Measurements from ENCODE around the gene PLEKHA3.

PLEKHA3 gene

DNA sequence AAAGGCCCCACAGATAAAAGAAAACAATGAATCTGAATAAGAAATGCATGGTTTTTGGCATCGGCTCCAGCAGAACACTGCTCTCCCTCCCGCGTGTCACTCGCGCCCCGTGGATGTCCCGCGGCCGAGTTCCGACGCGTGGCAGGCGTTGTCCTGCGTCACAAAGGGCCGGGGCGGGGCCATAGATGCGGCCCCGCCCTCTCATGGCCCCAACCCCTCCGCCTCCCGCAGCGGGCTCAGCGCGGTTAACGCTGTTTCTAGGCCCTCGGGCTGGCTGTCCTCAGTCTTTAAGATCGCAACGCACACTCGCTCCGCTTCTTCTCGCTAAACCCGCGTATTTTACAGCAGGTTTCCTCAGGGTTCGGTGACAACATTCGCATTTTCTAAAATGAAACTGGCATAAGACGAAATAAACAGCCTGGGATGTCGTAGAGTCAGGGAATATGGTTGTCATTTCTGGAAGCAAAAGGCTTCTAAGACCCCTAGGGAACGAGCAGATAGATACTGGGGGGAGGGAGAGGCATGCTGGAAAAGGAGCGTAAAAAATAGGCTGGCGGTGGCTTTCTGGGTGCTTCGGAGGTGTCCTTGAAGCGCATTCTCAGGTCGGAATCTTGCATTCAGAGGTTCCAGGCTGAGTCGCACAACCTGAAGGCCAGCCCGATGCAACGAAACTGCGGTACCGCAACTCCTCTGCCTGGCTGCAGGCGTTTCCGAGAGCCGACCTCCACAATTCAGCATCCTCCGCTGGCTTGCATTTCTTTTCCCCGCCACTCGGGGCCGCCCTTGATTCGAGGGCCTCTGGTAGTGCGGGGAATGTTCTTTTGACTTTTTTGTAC is 1.6 kb upstream of the PLEKHA3 start, which contains the start of gene FKBP7:
TSS of gene FKBP7 (minus strand) at position 162 of the 836 bp plus-strand sequence. CDS start at position 61, 101 bp downstream.
- Histone ChIP-seq H3K36me3 (ENCODE audit: insufficient read depth, low read length) (no peaks in the 10 kb centered on the region), H3K79me2 (ENCODE audit: insufficient read depth, low read length) (peaks cover 58% of the 10 kb centered on the region), H3K4me3 (ENCODE audit: low read length, poor library complexity, severe bottlenecking) (peak within 1 kb of the TSS; percentile 90), H3K4me2 (ENCODE audit: low read depth, low read length, poor library complexity, severe bottlenecking) (peak within 1 kb of the TSS; percentile 77), H3F3A (ENCODE audit: low read depth) (peaks cover 9% of the 10 kb centered on the region; the same call in 1 of the 2 replicates), H3K9ac (ENCODE audit: low read depth, low read length, poor library complexity, severe bottlenecking) (peak within 1 kb of the TSS; percentile 93), H3K4me1 (ENCODE audit: insufficient read depth, low read length, poor library complexity, severe bottlenecking) (peaks cover 44% of the 10 kb centered on the region), H3K27me3 (ENCODE audit: insufficient read depth, low read length, poor library complexity, severe bottlenecking) (no peaks in the 10 kb centered on the region), H3K9me3 (ENCODE audit: insufficient read depth, low read depth, low read length) (no peaks in the 10 kb centered on the region), H4K20me1 (ENCODE audit: insufficient read depth, low read length, poor library complexity, severe bottlenecking) (peaks cover 31% of the 10 kb centered on the region), H3K9me2 (replicated peaks; ENCODE audit: low read depth, low read length) (no peaks in the 10 kb centered on the region), H2AFZ (ENCODE audit: low read length) (peak within 1 kb of the TSS; percentile 98)
- TF ChIP-seq EZH2phosphoT487 (IDR thresholded peaks at IDR 0.05; ENCODE audit: borderline replicate concordance): no peak
- TF ChIP-seq, protein P1, sequence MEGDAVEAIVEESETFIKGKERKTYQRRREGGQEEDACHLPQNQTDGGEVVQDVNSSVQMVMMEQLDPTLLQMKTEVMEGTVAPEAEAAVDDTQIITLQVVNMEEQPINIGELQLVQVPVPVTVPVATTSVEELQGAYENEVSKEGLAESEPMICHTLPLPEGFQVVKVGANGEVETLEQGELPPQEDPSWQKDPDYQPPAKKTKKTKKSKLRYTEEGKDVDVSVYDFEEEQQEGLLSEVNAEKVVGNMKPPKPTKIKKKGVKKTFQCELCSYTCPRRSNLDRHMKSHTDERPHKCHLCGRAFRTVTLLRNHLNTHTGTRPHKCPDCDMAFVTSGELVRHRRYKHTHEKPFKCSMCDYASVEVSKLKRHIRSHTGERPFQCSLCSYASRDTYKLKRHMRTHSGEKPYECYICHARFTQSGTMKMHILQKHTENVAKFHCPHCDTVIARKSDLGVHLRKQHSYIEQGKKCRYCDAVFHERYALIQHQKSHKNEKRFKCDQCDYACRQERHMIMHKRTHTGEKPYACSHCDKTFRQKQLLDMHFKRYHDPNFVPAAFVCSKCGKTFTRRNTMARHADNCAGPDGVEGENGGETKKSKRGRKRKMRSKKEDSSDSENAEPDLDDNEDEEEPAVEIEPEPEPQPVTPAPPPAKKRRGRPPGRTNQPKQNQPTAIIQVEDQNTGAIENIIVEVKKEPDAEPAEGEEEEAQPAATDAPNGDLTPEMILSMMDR (conservative IDR thresholded peaks at IDR 0.05; ENCODE audit: low read length): peak; percentile 90

DNA sequence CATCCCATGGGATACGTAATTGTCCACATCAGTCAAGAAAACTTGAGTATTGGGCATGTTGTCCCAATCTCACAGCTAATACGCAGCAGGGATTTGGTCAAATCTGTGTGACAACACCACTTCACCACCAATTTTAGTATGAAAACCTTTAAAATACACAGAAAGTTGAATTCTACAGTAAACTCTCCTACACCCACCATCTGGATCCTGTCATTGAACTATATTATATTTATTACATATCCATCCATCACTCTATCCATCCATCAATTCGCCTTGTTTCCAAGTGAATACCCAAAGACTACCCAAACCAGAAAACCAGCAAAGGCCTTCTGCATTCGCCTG is 1.0 kb upstream of the PLEKHA3 start:
- H3K9me2 ChIP-seq (replicated peaks; ENCODE audit: low read depth, low read length): no peaks in the 10 kb centered on the region
- H3K36me3 ChIP-seq (ENCODE audit: insufficient read depth, low read length): no peaks in the 10 kb centered on the region
- H3K4me2 ChIP-seq (ENCODE audit: low read depth, low read length, poor library complexity, severe bottlenecking): peak overlapping the region; percentile 77
- peaks cover 50% of the 10 kb centered on the region for H3K4me1 ChIP-seq (ENCODE audit: insufficient read depth, low read length, poor library complexity, severe bottlenecking)
- peaks cover 9% of the 10 kb centered on the region; the same call in 1 of the 2 replicates for H3F3A ChIP-seq (ENCODE audit: low read depth)
- TF ChIP-seq, protein P1 (conservative IDR thresholded peaks at IDR 0.05; ENCODE audit: low read length): peak; percentile 25; the same call in 1 of the 2 replicates
- TF ChIP-seq EZH2phosphoT487 (IDR thresholded peaks at IDR 0.05; ENCODE audit: borderline replicate concordance): no peak
- H4K20me1 ChIP-seq (ENCODE audit: insufficient read depth, low read length, poor library complexity, severe bottlenecking): peaks cover 36% of the 10 kb centered on the region
- peak overlapping the region; percentile 90 for H3K4me3 ChIP-seq (ENCODE audit: low read length, poor library complexity, severe bottlenecking)
- no peaks in the 10 kb centered on the region for H3K9me3 ChIP-seq (ENCODE audit: insufficient read depth, low read depth, low read length)
- peak overlapping the region; percentile 90; the same call in 1 of the 2 replicates for H2AFZ ChIP-seq (ENCODE audit: low read length)
- H3K79me2 ChIP-seq (ENCODE audit: insufficient read depth, low read length): peaks cover 61% of the 10 kb centered on the region
- H3K27me3 ChIP-seq (ENCODE audit: insufficient read depth, low read length, poor library complexity, severe bottlenecking): no peaks in the 10 kb centered on the region
- peak overlapping the region; percentile 93 for H3K9ac ChIP-seq (ENCODE audit: low read depth, low read length, poor library complexity, severe bottlenecking)

DNA sequence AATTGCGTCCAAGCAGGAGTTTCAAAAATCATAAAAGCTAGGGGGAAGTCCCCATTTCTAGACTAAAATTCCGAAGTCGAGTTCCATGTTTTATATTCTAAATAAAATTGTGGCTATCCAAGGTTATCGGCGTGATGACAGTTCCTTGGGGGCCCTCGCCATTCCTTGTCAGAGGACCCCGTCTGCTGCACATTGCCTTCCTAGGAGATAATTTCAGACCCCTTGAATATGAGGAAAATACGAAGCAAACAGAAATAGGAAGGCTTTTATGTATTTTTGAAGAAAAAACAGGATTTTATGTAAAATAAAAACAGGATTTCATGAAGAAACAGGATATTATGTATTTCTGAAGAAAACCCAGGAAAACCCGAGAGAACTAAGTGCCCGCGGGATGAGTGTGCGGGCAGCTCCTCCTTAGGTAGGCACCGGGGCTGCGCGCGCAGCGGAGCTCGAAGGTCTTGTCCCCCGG is 465 bp upstream of the PLEKHA3 start:
- peak overlapping the region; percentile 90 for H3K4me3 ChIP-seq (ENCODE audit: low read length, poor library complexity, severe bottlenecking)
- TF ChIP-seq, protein P1 (conservative IDR thresholded peaks at IDR 0.05; ENCODE audit: low read length): no peak
- TF ChIP-seq EZH2phosphoT487 (IDR thresholded peaks at IDR 0.05; ENCODE audit: borderline replicate concordance): no peak
- H2AFZ ChIP-seq (ENCODE audit: low read length): peak overlapping the region; percentile 90
- H3K4me2 ChIP-seq (ENCODE audit: low read depth, low read length, poor library complexity, severe bottlenecking): peak overlapping the region; percentile 77
- peaks cover 56% of the 10 kb centered on the region for H3K4me1 ChIP-seq (ENCODE audit: insufficient read depth, low read length, poor library complexity, severe bottlenecking)
- peaks cover 41% of the 10 kb centered on the region for H4K20me1 ChIP-seq (ENCODE audit: insufficient read depth, low read length, poor library complexity, severe bottlenecking)
- H3F3A ChIP-seq (ENCODE audit: low read depth): peaks cover 9% of the 10 kb centered on the region; the same call in 1 of the 2 replicates
- H3K27me3 ChIP-seq (ENCODE audit: insufficient read depth, low read length, poor library complexity, severe bottlenecking): no peaks in the 10 kb centered on the region
- H3K36me3 ChIP-seq (ENCODE audit: insufficient read depth, low read length): no peaks in the 10 kb centered on the region
- H3K79me2 ChIP-seq (ENCODE audit: insufficient read depth, low read length): peaks cover 67% of the 10 kb centered on the region
- peak overlapping the region; percentile 93 for H3K9ac ChIP-seq (ENCODE audit: low read depth, low read length, poor library complexity, severe bottlenecking)
- no peaks in the 10 kb centered on the region for H3K9me3 ChIP-seq (ENCODE audit: insufficient read depth, low read depth, low read length)
- no peaks in the 10 kb centered on the region for H3K9me2 ChIP-seq (replicated peaks; ENCODE audit: low read depth, low read length)
